Smooth muscle cell (in vitro differentiated cells): ENCODE measurements around the gene CHST11. TPM values are rescaled to one million over a fixed set of nuclear protein-coding genes. Genes with fewer than 3 reads are reported as not detected.

Experiments
- DNase-seq: peaks from one replicate; lab custom pipeline; 2025; ENCODE audit not compliant: unreplicated experiment; lab: John Stamatoyannopoulos, UW
- H2AFZ ChIP-seq: fragments of 200-600 bp; sonication (generic); 2 replicates; pipeline ENCODE4 v1.6.0; 2016; ENCODE audit warnings: antibody characterized with exemption, low read depth, mild to moderate bottlenecking
- H3F3A ChIP-seq: fragments of 200-600 bp; sonication (generic); 2 replicates; pipeline ENCODE4 v1.6.0; 2017; ENCODE audit warnings: antibody characterized with exemption, low read depth
- H3K27ac ChIP-seq: fragments of 200-600 bp; sonication (generic); 2 replicates; pipeline ENCODE4 v1.5.1; 2016; ENCODE audit warnings: low read depth, mild to moderate bottlenecking
- H3K27me3 ChIP-seq: fragments of 200-600 bp; sonication (generic); 2 replicates; pipeline ENCODE4 v1.6.1; 2016; ENCODE audit warnings: low read depth, mild to moderate bottlenecking
- H3K36me3 ChIP-seq: fragments of 200-600 bp; sonication (generic); 2 replicates; pipeline ENCODE4 v1.5.1; 2016; ENCODE audit warnings: low read depth
- H3K4me1 ChIP-seq: fragments of 200-600 bp; sonication (generic); 2 replicates; pipeline ENCODE4 v1.5.1; 2016; ENCODE audit warnings: low read depth
- H3K4me2 ChIP-seq: fragments of 200-600 bp; sonication (generic); 2 replicates; pipeline ENCODE4 v1.6.0; 2016; ENCODE audit warnings: mild to moderate bottlenecking
- H3K4me3 ChIP-seq: fragments of 200-600 bp; sonication (generic); 2 replicates; pipeline ENCODE4 v1.5.1; 2016; ENCODE audit warnings: mild to moderate bottlenecking
- H3K79me2 ChIP-seq: fragments of 200-600 bp; sonication (generic); 2 replicates; pipeline ENCODE4 v1.6.0; 2016; ENCODE audit warnings: low read depth, mild to moderate bottlenecking
- H3K9ac ChIP-seq: fragments of 200-600 bp; sonication (generic); 2 replicates; pipeline ENCODE4 v1.6.0; 2016; ENCODE audit warnings: low read depth
- H3K9me3 ChIP-seq: fragments of 200-600 bp; sonication (generic); replicated peaks from 2 replicates; pipeline ENCODE4 v1.5.1; 2016; ENCODE audit warnings: low read depth
- H4K20me1 ChIP-seq: fragments of 200-600 bp; sonication (generic); 2 replicates; pipeline ENCODE4 v1.6.0; 2016; ENCODE audit warnings: low read depth
- CTCF ChIP-seq: fragments of 200-600 bp; sonication (generic); IDR thresholded peaks from 2 replicates; pipeline ENCODE4 v1.5.1; 2017; ENCODE audit warnings: borderline replicate concordance, mild to moderate bottlenecking, antibody characterized with exemption; ENCODE audit not compliant: insufficient read depth, poor library complexity, severe bottlenecking
- WGBS: methylation state at CpG from one replicate; pipeline ENCODE4 v1.1.7; 2016; ENCODE audit warnings: low lambda C conversion rate; 5-methylcytosine and 5-hydroxymethylcytosine counted together
- polyA plus RNA-seq: library from polyadenylated mRNA; unstranded; fragments of >200 nt; fragmentation: Nextera tagmentation; extraction: Ambion mirVana; gene quantifications from 2 replicates; pipeline ENCODE4 v1.2.1, GENCODE V29; 2016
- total RNA-seq: library from RNA; depleted of rRNA; stranded (reverse); fragments of >200 nt; gene quantifications from 2 replicates; pipeline ENCODE4 v1.2.3, GENCODE V29; 2014

Gene CHST11
- total and polyA plus RNA-seq, 2 experiments from 2014 or later = 6.9 to 10.2 TPM

- peaks cover 13% of the 10 kb centered on the region for H4K20me1 ChIP-seq
- H3K36me3 ChIP-seq = no peaks in the 10 kb centered on the region
- no peaks in the 10 kb centered on the region for H3F3A ChIP-seq
- no peak overlapping the region for H3K4me2 ChIP-seq
- no peaks in the 10 kb centered on the region for H3K9me3 ChIP-seq
- no peak overlapping the region for H2AFZ ChIP-seq
- H3K27me3 ChIP-seq = no peaks in the 10 kb centered on the region
- H3K4me3 ChIP-seq = no peak overlapping the region
- H3K9ac ChIP-seq = no peak overlapping the region
- no peak overlapping the region for H3K27ac ChIP-seq
- no peak for DNase-seq
- TF ChIP-seq CTCF = no peak
- WGBS = 88% methylated on average over 6 of the region's 6 CpGs
- peaks cover 20% of the 10 kb centered on the region for H3K4me1 ChIP-seq
- no peaks in the 10 kb centered on the region for H3K79me2 ChIP-seq
Measured at GRCh38 chr12:104740668-104741067, 283.9 kb downstream of the CHST11 start.

GRCh38 chr12:104741077-104741476 is 284.3 kb downstream of the CHST11 start:
- Histone ChIP-seq H3K9ac (no peak overlapping the region), H3K4me3 (no peak overlapping the region), H3K27ac (no peak overlapping the region), H3K4me1 (peaks cover 20% of the 10 kb centered on the region), H3K36me3 (no peaks in the 10 kb centered on the region), H2AFZ (no peak overlapping the region), H3K4me2 (no peak overlapping the region), H3F3A (no peaks in the 10 kb centered on the region), H3K27me3 (no peaks in the 10 kb centered on the region), H3K79me2 (no peaks in the 10 kb centered on the region), H4K20me1 (peaks cover 17% of the 10 kb centered on the region), H3K9me3 (no peaks in the 10 kb centered on the region)
- no peak for DNase-seq
- WGBS = 80% methylated on average over 5 of the region's 5 CpGs
- TF ChIP-seq CTCF = no peak

GRCh38 chr12:104741497-104742367 is 285.0 kb downstream of the CHST11 start:
- no peaks in the 10 kb centered on the region for H3K27me3 ChIP-seq
- peaks cover 20% of the 10 kb centered on the region for H3K4me1 ChIP-seq
- H3K9ac ChIP-seq = no peak overlapping the region
- peaks cover 17% of the 10 kb centered on the region for H4K20me1 ChIP-seq
- H3F3A ChIP-seq = no peaks in the 10 kb centered on the region
- no peak for DNase-seq
- WGBS = 86% methylated on average over 15 of the region's 15 CpGs
- H2AFZ ChIP-seq = no peak overlapping the region
- no peaks in the 10 kb centered on the region for H3K36me3 ChIP-seq
- no peak overlapping the region for H3K4me2 ChIP-seq
- no peak for TF ChIP-seq CTCF
- no peaks in the 10 kb centered on the region for H3K79me2 ChIP-seq
- H3K9me3 ChIP-seq = no peaks in the 10 kb centered on the region
- no peak overlapping the region for H3K4me3 ChIP-seq
- H3K27ac ChIP-seq = no peak overlapping the region
